HG02623 (cell line): ENCODE data around the gene NOS3.

Experiments
- ATAC-seq: cut with Tn5 transposase; IDR thresholded peaks from one replicate; pipeline ENCODE4 v1.9.1; 2021; ENCODE audit warnings: moderate library complexity; ENCODE audit not compliant: unreplicated experiment

NOS3 gene

DNA sequence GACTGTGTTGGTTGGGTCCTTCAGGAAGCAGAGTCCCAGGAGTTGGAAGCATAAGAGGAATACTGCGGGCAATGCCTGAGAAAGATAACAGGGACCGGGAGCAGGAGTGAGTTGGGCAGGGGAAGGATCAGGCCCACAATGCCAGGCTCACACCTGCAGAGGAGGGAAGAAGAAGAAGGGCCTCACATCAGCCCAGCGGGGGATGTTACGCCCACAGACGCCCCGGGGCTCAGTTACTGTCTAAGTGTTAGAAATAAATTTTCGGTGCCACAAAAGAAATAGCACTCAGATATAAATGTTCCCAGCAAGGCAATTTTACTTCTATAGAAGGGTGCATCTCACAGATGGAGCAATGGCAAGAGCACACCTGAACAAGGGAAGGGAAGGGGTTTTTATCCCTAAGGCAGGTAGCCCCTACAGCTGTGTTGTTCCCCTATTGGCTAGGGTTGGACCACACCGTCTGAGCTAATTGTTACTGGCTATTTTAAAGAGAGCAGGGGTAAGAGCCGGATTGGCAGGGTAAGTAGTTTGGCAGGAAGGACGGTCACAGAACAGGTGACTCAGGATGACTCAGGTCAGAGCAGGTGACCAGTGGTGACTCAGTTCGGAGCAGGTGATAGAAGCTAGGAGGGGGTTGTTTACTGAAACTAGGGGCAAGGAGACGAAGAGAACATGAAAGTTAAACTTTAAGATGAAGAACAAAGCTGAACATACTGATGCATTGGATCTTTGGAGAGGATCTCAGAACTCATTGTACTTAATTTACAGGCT is at the start of gene NOS3:
Gene NOS3, plus strand, starts transcription at position 602 of the 771 bp plus-strand sequence. CDS start 2,787 bp downstream, outside the sequence.
- ATAC-seq: no peak

GRCh38 chr7:150941351-150942000 is 49.3 kb upstream of the NOS3 start:
- no peak for ATAC-seq

- ATAC-seq: no peak
These were observed 48.7 kb upstream of the NOS3 start for GRCh38 chr7:150942001-150942590.

DNA sequence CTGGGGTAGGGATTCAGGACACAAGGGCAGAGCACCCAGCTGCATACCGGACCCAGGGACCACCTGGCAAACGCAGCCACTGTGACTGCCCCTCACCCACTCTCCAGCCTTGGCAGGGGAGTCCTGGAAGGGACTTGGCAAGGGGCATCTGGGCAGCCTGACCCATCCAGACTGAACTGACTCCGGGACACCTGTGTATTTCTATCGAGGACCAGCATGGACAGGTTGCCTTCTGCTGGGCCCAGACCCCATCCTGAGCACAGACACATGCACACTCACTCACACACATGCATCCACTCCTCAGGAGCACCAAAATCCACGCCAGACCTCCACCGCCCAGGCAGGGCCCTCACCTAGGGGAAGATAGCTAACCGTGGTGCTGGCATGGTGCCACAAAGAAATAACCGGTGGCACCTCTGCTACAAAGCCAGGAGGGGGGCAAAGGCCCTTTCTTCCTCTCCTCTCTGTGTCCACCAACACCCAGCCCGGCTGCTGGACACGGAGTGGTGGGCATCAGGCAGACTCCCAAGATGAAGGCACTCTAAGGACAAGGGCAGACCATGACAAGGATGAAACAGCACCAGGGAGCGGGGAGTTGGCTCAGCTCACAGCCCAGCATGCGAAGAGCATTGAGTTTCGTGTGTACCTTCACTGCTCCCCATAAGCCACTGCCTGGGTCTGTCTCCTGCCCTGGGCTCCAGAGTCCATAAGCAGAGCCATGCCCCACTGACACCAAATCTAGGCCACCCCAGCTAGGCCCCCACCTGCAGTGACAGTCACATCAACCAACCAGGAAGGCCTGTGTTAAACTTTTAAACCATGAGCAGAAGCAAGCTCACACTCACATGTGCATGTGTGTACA is 48.0 kb upstream of the NOS3 start:
- no peak for ATAC-seq

- no peak for ATAC-seq
These were observed 47.4 kb upstream of the NOS3 start for GRCh38 chr7:150943453-150943814.

DNA sequence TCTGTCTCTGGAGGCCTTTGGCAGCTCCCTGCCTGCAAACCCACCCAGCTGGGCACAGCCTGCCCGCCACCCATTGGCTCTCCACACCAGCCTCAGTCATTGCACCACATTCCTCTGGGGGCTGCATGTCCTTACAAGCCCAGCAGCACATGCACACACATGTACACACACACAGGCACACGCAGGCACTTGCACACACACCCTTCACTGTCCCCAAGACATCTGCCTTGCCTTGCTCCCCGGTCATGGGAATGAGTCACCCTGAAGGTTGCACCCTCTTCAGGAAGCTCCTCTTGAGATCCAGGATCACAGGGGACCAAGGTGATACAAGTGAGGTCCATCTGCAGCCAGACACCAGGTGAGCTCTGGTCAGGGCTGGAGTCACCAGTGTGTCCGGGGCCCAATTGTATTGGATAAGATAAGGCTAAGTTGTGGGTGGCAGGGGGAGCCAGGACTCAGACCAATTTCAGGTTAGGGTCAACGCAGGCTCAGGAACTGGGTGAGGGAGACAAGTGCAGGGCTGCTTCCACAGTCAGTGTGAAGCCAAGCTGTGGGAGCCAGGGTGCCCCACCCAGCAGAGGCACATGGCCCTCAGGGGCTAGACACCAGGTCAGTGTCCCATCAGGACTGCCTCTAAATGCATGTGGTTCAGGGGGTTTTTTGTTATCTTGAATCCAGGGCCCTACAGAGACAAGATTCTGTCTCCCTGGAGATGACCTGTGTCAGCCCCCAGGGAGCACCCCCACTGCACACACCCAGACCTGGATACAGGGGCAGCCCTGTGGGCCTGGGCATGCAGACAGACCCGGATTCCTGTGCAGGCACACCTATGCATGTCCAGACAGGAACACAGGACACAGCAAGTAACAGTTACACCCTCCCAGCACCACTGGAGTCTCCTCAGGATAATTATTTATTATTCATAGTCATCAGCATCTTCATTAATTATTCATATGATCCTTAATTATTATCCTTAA is 46.5 kb upstream of the NOS3 start:
- no peak for ATAC-seq

- no peak for ATAC-seq
These were observed 45.5 kb upstream of the NOS3 start for GRCh38 chr7:150945171-150945852.

DNA sequence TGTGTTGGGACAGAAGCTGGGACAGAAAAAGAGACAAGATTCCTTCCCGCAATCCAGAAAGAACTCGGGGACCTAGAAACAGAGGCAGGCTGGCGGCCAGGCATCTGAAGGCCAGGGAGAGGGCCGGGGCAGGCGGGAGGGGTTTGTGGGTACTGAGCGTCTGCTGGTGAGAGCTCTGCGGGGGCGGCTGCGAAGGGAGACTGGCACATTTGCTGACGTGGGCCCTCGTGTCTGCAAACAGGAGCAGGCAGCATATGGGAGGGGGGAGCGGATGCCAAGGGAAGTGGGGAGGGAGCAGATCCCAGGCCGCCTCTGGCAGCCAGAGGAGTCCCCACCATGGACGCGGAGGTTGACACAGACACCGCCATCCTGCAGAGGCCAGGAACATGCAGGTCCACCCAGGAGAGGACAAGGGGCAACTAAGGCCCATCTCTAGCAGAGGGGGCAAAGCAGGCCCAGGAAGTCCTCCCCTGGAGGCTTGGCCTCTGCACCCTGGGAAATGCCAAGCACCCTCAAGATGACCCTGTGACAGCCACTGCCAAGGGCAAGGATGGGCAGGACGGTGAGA is 44.9 kb upstream of the NOS3 start:
- ATAC-seq: no peak

- ATAC-seq: no peak
These were observed 44.2 kb upstream of the NOS3 start for GRCh38 chr7:150946421-150947240.

DNA sequence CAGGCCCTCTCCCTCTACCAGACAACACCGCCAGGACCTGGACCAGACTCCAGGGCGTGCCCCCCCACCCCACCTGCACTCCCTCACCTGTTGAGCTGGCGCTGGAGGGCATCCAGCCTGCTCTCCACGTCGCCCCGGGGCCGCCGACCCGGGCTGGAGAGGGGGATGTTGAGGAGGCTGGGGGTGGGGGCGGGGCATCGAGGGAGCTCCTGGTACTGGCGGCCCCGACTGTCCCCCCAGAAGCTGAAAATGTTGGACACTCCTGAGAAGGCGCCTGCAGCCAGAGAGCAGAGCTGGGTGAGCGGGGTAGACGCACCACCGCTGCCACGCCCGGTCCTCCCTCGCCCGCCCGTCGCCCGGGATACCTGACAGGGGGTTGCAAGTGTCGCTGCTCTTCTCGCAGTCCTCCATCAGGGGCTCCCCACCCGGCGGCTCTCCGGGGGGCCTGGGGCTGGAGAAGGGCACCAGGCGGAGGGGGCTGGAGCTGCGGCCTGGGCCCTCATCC is 43.5 kb upstream of the NOS3 start:
- ATAC-seq: no peak

GRCh38 chr7:150947761-150948651 is 42.8 kb upstream of the NOS3 start:
- ATAC-seq: no peak

GRCh38 chr7:150948791-150949251 is 42.0 kb upstream of the NOS3 start:
- no peak for ATAC-seq

GRCh38 chr7:150949564-150949963 is 41.3 kb upstream of the NOS3 start:
- ATAC-seq: no peak

DNA sequence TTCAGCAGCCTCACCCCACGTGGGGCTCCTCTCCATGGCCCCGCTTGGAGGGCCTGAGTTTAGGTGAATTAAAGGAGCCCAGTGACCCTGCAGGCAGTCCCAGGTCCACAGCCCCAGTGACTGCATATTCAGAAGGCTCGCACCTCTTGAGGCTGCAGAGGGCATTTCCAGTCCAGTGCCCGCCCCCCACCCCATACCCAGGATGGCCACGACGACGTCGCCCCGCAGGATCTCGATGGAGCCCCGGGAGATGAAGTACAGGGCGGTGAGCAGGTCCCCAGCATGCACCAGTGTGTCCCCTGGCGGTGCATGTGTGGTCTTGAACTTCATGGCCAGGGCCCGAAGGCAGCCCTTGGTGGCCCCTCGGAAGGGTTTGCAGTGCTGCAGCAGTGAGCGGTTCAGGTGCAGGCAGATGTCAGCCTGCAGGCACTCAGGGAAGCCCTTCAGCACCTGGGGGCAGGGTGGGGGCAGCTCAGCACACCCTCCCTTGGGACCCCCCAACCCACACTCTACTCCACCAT is 40.8 kb upstream of the NOS3 start:
- no peak for ATAC-seq

DNA sequence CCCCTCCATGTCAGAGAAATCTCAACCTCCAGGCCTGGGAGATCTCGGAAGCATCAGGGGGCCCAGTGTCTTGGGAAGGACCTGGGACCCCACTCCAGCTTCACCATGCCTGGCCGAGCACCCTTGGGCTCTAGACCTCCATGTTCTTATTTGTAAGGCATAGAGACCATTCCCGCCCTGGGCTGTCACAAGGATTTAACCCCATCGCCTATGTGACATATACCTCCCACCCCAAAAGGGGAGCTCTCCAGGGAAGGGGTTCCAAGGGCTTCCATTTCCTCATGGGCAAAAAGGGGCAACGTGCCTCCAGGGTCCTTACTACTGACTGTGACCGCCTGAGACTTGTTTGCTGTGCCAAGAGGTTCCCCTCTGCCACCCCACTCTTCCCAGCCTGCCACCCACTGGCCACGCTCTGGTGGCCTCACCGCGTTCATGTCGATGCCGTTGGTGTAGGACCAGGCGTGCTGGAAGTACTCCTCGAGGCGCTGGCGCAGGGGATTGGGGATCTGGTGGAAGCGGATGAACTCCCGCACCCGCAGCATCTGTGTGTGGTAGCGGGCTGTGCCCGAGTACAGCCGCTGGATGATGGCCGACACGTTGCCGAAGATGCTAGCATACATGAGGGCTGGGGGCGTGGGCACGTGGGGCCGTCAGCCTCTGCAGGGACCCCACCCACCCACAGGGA is 40.2 kb upstream of the NOS3 start:
- no peak for ATAC-seq

DNA sequence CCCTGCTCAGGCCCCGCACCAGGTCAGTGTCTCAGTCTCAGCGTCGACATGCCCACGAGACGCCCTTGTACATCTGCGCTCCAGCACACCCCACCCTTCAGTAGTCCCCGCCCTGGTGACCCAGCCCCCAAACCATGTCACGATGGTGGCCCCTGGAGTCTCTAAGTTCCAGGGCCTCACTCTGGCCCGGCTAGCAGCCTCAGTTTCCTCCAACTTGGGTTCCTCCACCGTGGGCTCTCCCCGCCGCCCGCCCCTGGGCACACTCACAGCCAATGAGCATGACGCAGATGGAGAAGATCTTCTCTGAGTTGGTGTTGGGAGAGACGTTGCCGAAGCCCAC is 39.7 kb upstream of the NOS3 start:
- ATAC-seq: no peak
